SK-N-MC (cell line): ENCODE data around the gene DCUN1D5.

Experiments used
- FOXP2 ChIP-seq: optimal IDR thresholded peaks from 2 replicates; pipeline ENCODE3; 2011; ENCODE audit warnings: mild to moderate bottlenecking, moderate library complexity; ENCODE audit not compliant: insufficient read depth; ENCODE audit errors: extremely low read length, control extremely low read depth
- POLR2AphosphoS5 ChIP-seq: IDR thresholded peaks from 2 replicates; pipeline ENCODE4 v1.6.1; 2012; ENCODE audit warnings: mild to moderate bottlenecking, low read depth, low read length, borderline replicate concordance

DNA sequence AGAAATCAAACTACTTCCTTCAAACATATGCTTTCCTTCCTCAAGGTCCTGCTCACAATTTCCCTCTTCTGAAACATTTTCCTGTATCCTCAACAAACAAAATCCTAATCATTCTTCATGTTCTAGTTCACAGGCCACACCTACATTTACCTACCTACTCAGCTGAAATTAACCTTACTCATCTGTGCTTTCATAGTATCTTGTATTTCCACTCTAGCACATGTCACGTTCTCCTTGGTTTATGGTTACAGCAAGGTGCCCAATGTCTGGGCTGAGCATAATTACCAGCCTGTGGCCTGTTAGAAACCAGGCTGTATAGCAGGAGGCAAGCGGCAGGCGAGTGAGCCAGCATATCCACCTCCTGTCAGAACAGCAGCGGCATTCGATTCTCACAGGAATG lies 13.2 kb downstream of the DCUN1D5 start:
- no peak for TF ChIP-seq POLR2AphosphoS5
- no peak for TF ChIP-seq FOXP2
